ENCODE results near the gene DDRGK1. TPM values are rescaled to one million over a fixed set of nuclear protein-coding genes. Genes with fewer than 3 reads are reported as not detected.

Gene DDRGK1
- polyA plus RNA-seq, 1 donor from 2014 or later, result 67.6 TPM

GRCh38 chr20:3180319-3180718 is 24.2 kb downstream of the DDRGK1 start:
- no peaks in the 10 kb centered on the region for H3K79me2 ChIP-seq (replicated peaks; ENCODE audit: insufficient read depth, low read length)
- no peaks in the 10 kb centered on the region for H3K36me3 ChIP-seq (ENCODE audit: insufficient read depth, low read length)
- no peaks in the 10 kb centered on the region for H3K27me3 ChIP-seq (ENCODE audit: insufficient read depth, low read depth, low read length)
- no peak overlapping the region for H2AFZ ChIP-seq (ENCODE audit: low read depth, low read length)
- no peak overlapping the region for H3K27ac ChIP-seq (ENCODE audit: low read length)
- no peaks in the 10 kb centered on the region for H3K9me2 ChIP-seq (ENCODE audit: insufficient read depth, low read length)
- no peak for TF ChIP-seq EP300 (conservative IDR thresholded peaks at IDR 0.05; ENCODE audit: poor library complexity, severe bottlenecking)
- TF ChIP-seq REST (IDR thresholded peaks at IDR 0.05; ENCODE audit: borderline replicate concordance), result no peak
- no peak for TF ChIP-seq TAF1 (IDR thresholded peaks at IDR 0.05; ENCODE audit: low read depth)
- TF ChIP-seq RAD21 (conservative IDR thresholded peaks at IDR 0.05), result no peak
- H3K4me3 ChIP-seq (ENCODE audit: low read length), result no peak overlapping the region
- no peaks in the 10 kb centered on the region for H3F3A ChIP-seq (ENCODE audit: insufficient read depth, low read length, poor library complexity, severe bottlenecking)
- H3K9me3 ChIP-seq (ENCODE audit: low read length), result no peaks in the 10 kb centered on the region
- H3K9ac ChIP-seq (ENCODE audit: low read length), result no peak overlapping the region
- H3K4me2 ChIP-seq (ENCODE audit: low read length), result no peak overlapping the region
- H4K20me1 ChIP-seq (ENCODE audit: insufficient read depth), result no peaks in the 10 kb centered on the region

- H3K9ac ChIP-seq (ENCODE audit: low read length), result no peak overlapping the region
- no peak overlapping the region for H3K4me3 ChIP-seq (ENCODE audit: low read length)
- H3K36me3 ChIP-seq (ENCODE audit: insufficient read depth, low read length), result no peaks in the 10 kb centered on the region
- H3K4me2 ChIP-seq (ENCODE audit: low read length), result no peak overlapping the region
- no peaks in the 10 kb centered on the region for H3K27me3 ChIP-seq (ENCODE audit: insufficient read depth, low read depth, low read length)
- no peaks in the 10 kb centered on the region for H3F3A ChIP-seq (ENCODE audit: insufficient read depth, low read length, poor library complexity, severe bottlenecking)
- no peaks in the 10 kb centered on the region for H4K20me1 ChIP-seq (ENCODE audit: insufficient read depth)
- H3K27ac ChIP-seq (ENCODE audit: low read length), result no peak overlapping the region
- H2AFZ ChIP-seq (ENCODE audit: low read depth, low read length), result no peak overlapping the region
- no peak for TF ChIP-seq EP300 (conservative IDR thresholded peaks at IDR 0.05; ENCODE audit: poor library complexity, severe bottlenecking)
- no peak for TF ChIP-seq CTCF (IDR thresholded peaks at IDR 0.05; ENCODE audit: poor library complexity, severe bottlenecking)
- no peak for TF ChIP-seq EZH2 (IDR thresholded peaks at IDR 0.05; ENCODE audit: borderline replicate concordance, insufficient read depth, low read length, poor library complexity, severe bottlenecking)
- no peak for TF ChIP-seq TAF1 (IDR thresholded peaks at IDR 0.05; ENCODE audit: low read depth)
- no peak for TF ChIP-seq RAD21 (conservative IDR thresholded peaks at IDR 0.05)
- TF ChIP-seq REST (IDR thresholded peaks at IDR 0.05; ENCODE audit: borderline replicate concordance), result no peak
- no peak for TF ChIP-seq MXI1 (conservative IDR thresholded peaks at IDR 0.05; ENCODE audit: poor library complexity, severe bottlenecking)
- no peak for TF ChIP-seq POLR2AphosphoS5 (IDR thresholded peaks at IDR 0.05)
- no peak for TF ChIP-seq SMC3 (conservative IDR thresholded peaks at IDR 0.05; ENCODE audit: poor library complexity)
- H3K9me2 ChIP-seq (ENCODE audit: insufficient read depth, low read length), result no peaks in the 10 kb centered on the region
- H3K79me2 ChIP-seq (replicated peaks; ENCODE audit: insufficient read depth, low read length), result no peaks in the 10 kb centered on the region
- H3K9me3 ChIP-seq (ENCODE audit: low read length), result no peaks in the 10 kb centered on the region
These were observed 26.6 kb downstream of the DDRGK1 start for GRCh38 chr20:3177746-3178485.
